IMR-90 (cell line): ENCODE data around the gene PAQR9.

ENCODE experiments used
- NFE2L2 ChIP-seq: fragments of 150-350 bp; IDR thresholded peaks from 2 replicates; pipeline ENCODE4 v1.6.1; 2016; ENCODE audit warnings: low read depth, mild to moderate bottlenecking, low read length
- RFX5 ChIP-seq: IDR thresholded peaks from 2 replicates; pipeline ENCODE4 v1.8.0; 2012; ENCODE audit warnings: low read depth, mild to moderate bottlenecking, low read length, moderate library complexity
- TF ChIP-seq, protein P1 (sequence below): conservative IDR thresholded peaks from 2 replicates; pipeline ENCODE4 v1.5.1; 2012; ENCODE audit warnings: mild to moderate bottlenecking, low read depth, low read length, improper control_type of control experiment

DNA sequence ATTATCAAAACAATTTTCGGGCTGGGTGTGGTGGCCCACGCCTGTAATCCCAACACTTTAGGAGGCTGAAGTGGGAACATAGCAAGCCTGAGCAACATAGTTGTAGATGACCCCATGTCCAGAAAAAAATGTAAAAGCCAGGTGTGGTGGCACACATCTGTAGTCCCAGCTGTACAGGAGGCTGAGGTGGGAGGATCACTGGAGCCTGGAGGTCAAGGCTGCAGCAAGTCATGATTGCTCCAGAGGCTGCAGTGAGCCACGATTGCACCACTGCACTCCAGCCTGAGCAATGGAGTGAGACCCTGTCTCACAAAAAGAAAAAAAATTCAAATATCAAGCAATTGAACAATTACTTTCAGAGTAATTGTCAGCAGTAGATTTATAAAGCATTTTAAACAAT lies 8.0 kb upstream of the PAQR9 start:
- TF ChIP-seq, protein P1, sequence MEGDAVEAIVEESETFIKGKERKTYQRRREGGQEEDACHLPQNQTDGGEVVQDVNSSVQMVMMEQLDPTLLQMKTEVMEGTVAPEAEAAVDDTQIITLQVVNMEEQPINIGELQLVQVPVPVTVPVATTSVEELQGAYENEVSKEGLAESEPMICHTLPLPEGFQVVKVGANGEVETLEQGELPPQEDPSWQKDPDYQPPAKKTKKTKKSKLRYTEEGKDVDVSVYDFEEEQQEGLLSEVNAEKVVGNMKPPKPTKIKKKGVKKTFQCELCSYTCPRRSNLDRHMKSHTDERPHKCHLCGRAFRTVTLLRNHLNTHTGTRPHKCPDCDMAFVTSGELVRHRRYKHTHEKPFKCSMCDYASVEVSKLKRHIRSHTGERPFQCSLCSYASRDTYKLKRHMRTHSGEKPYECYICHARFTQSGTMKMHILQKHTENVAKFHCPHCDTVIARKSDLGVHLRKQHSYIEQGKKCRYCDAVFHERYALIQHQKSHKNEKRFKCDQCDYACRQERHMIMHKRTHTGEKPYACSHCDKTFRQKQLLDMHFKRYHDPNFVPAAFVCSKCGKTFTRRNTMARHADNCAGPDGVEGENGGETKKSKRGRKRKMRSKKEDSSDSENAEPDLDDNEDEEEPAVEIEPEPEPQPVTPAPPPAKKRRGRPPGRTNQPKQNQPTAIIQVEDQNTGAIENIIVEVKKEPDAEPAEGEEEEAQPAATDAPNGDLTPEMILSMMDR: no peak
- TF ChIP-seq NFE2L2 (no peak), RFX5 (no peak)
